ENCODE measurements around the gene NETO1. TPM values are rescaled to one million over a fixed set of nuclear protein-coding genes. Genes with fewer than 3 reads are reported as not detected.

The NETO1 gene
- total and polyA plus RNA-seq, 2 donors (not counting 1 experiment from before 2014, with no cell fraction given), result 0.06 to 2.0 TPM

DNA sequence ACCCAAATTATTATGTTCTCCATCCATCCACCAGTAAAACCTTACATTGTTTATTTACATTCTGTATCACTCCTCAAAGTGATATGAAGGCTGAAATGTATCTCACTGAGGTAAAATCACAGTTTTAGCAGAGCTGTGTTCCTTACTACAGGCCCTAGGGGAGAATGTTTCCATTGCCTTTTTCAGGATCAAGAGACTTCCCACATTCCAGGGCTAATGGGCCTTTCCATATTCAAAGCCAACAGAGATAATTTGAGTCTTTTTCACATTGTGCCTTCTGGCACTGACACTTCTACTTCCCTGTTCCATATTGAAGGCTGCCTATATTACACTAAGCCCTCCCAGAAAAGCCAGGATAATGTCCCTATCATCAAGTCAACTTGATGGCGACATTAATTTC is 20.0 kb downstream of the NETO1 start:
- Histone ChIP-seq H3K27me3 (ENCODE audit: control insufficient read depth, insufficient read depth, low read length) (no peaks in the 10 kb centered on the region), H3K9ac (ENCODE audit: insufficient read depth, low read length) (no peak overlapping the region), H3K4me1 (ENCODE audit: control insufficient read depth, extremely low read depth, insufficient read depth, low read length) (no peaks in the 10 kb centered on the region), H3K4me3 (replicated peaks in 1 of 4; ENCODE audit: control extremely low read depth in 1 of 4, insufficient read depth in 1 of 4, low read depth in 3 of 4, low read length in 4 of 4) (no peak overlapping the region), H3K79me2 (ENCODE audit: control insufficient read depth, insufficient read depth, low read length) (no peaks in the 10 kb centered on the region), H3K4me2 (ENCODE audit: extremely low read depth, insufficient read depth, low read length) (no peak overlapping the region), H3K27ac (ENCODE audit: insufficient read depth, low read length) (no peak overlapping the region), H3K36me3 (ENCODE audit: control insufficient read depth, insufficient read depth, low read length) (no peaks in the 10 kb centered on the region), H4K20me1 (ENCODE audit: control insufficient read depth, extremely low read depth, insufficient read depth, low read length) (no peaks in the 10 kb centered on the region), H2AFZ (ENCODE audit: low read length) (no peak overlapping the region), H3K9me3 (ENCODE audit: control insufficient read depth, insufficient read depth, low read depth, low read length) (no peaks in the 10 kb centered on the region)
- TF ChIP-seq CTCF (conservative IDR thresholded peaks at IDR 0.05 in 1 of 2, IDR thresholded peaks at IDR 0.05 in 1 of 2; ENCODE audit: low read depth in 1 of 2, low read length in 2 of 2) (no peak), EZH2 (IDR thresholded peaks at IDR 0.05; ENCODE audit: low read length, missing control alignments) (no peak)
- DNase-seq (ENCODE audit: low read depth in 2 of 2), result no peak

DNA sequence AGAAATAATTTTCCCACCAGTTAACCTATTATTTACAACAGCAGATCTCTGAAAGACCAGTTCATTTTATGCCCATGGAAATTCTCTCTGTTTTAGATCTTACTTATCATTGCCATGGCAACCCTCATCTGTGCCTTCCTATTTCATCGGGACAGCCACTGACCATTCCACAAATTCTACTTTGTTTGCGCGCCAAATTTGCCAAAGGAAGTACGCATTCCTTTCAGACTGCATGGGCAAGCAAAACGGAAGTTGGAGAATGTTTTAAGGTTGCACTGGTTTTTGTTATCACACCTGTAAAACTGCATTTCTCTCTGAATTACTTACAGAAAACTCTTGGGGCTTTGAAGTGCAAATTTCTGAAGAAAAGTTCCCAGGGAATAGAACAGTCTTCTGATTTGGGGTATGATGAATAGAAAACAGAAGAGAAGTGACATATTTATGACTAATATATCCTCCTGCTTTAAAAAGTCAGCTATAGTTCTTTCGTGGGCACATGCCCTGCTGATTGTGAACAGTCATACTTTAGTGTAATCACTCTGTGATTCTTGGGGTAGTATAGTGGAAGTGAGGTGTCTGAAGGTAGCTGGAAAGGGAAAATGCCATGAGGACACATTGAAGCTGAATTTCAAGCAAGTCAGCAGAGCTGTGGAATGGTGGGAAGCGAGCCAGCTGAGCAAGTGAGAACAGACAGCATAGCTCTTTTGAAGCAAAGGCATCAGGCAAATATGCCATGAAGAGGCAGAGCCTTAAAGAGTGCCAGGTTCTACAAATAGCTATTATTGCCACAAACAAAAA is 20.9 kb downstream of the NETO1 start:
- TF ChIP-seq CTCF (conservative IDR thresholded peaks at IDR 0.05 in 1 of 2, IDR thresholded peaks at IDR 0.05 in 1 of 2; ENCODE audit: low read depth in 1 of 2, low read length in 2 of 2) (no peak), EZH2 (IDR thresholded peaks at IDR 0.05; ENCODE audit: low read length, missing control alignments) (no peak)
- Histone ChIP-seq H3K9me3 (ENCODE audit: control insufficient read depth, insufficient read depth, low read depth, low read length) (no peaks in the 10 kb centered on the region), H3K4me3 (replicated peaks in 1 of 4; ENCODE audit: control extremely low read depth in 1 of 4, insufficient read depth in 1 of 4, low read depth in 3 of 4, low read length in 4 of 4) (no peak overlapping the region), H2AFZ (ENCODE audit: low read length) (no peak overlapping the region), H3K4me2 (ENCODE audit: extremely low read depth, insufficient read depth, low read length) (no peak overlapping the region), H3K27ac (ENCODE audit: insufficient read depth, low read length) (no peak overlapping the region), H3K9ac (ENCODE audit: insufficient read depth, low read length) (no peak overlapping the region), H3K79me2 (ENCODE audit: control insufficient read depth, insufficient read depth, low read length) (no peaks in the 10 kb centered on the region), H3K36me3 (ENCODE audit: control insufficient read depth, insufficient read depth, low read length) (no peaks in the 10 kb centered on the region), H4K20me1 (ENCODE audit: control insufficient read depth, extremely low read depth, insufficient read depth, low read length) (no peaks in the 10 kb centered on the region), H3K4me1 (ENCODE audit: control insufficient read depth, extremely low read depth, insufficient read depth, low read length) (no peaks in the 10 kb centered on the region), H3K27me3 (ENCODE audit: control insufficient read depth, insufficient read depth, low read length) (no peaks in the 10 kb centered on the region)
- DNase-seq (ENCODE audit: low read depth in 2 of 2), result peak in 1 of 2 donors; percentile 40

DNA sequence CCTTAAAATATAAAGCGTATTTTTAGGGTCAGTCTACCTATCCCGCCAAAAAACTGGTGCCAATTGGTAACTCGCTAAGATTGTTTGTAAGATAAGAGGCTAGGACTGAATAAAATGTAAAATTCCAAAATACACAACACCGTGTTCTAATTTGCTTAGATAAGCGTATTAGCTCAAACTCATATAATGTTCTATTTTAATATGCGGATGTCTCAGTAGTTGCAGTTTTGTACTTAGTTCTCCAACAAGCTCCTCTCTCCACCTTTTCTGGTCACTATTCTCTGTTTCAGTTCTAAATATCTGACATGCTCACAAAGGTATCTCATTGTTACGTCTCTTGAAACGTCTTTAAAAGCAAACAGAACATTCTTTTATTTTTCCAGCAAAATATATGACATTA is 24.0 kb downstream of the NETO1 start:
- no peaks in the 10 kb centered on the region for H3K27me3 ChIP-seq (ENCODE audit: control insufficient read depth, insufficient read depth, low read length)
- no peak overlapping the region for H3K4me2 ChIP-seq (ENCODE audit: extremely low read depth, insufficient read depth, low read length)
- no peak overlapping the region for H3K9ac ChIP-seq (ENCODE audit: insufficient read depth, low read length)
- H4K20me1 ChIP-seq (ENCODE audit: control insufficient read depth, extremely low read depth, insufficient read depth, low read length), result no peaks in the 10 kb centered on the region
- H3K9me3 ChIP-seq (ENCODE audit: control insufficient read depth, insufficient read depth, low read depth, low read length), result no peaks in the 10 kb centered on the region
- no peaks in the 10 kb centered on the region for H3K79me2 ChIP-seq (ENCODE audit: control insufficient read depth, insufficient read depth, low read length)
- H3K36me3 ChIP-seq (ENCODE audit: control insufficient read depth, insufficient read depth, low read length), result no peaks in the 10 kb centered on the region
- DNase-seq (ENCODE audit: low read depth in 2 of 2), result no peak
- TF ChIP-seq CTCF (conservative IDR thresholded peaks at IDR 0.05 in 1 of 2, IDR thresholded peaks at IDR 0.05 in 1 of 2; ENCODE audit: low read depth in 1 of 2, low read length in 2 of 2), result no peak
- TF ChIP-seq EZH2 (IDR thresholded peaks at IDR 0.05; ENCODE audit: low read length, missing control alignments), result no peak
- no peak overlapping the region for H2AFZ ChIP-seq (ENCODE audit: low read length)
- H3K4me1 ChIP-seq (ENCODE audit: control insufficient read depth, extremely low read depth, insufficient read depth, low read length), result no peaks in the 10 kb centered on the region
- H3K27ac ChIP-seq (ENCODE audit: insufficient read depth, low read length), result no peak overlapping the region
- H3K4me3 ChIP-seq (replicated peaks in 1 of 4; ENCODE audit: control extremely low read depth in 1 of 4, insufficient read depth in 1 of 4, low read depth in 3 of 4, low read length in 4 of 4), result no peak overlapping the region
